Activated B cell treated with CpG ODN at 0.5 μM for 24 hours (primary cell): ENCODE results near the gene TRIM54. TPM values are rescaled to one million over a fixed set of nuclear protein-coding genes. Genes with fewer than 3 reads are reported as not detected.

Experiments
- ATAC-seq: fragments of 200-7000 bp; cut with Tn5 transposase; one replicate; pipeline ENCODE4 v1.10.0; 2021; ENCODE audit warnings: low read depth, mild to moderate bottlenecking, moderate library complexity
- CTCF ChIA-PET: fragments of 350-600 bp; sonication (Branson Sonifier 250); formaldehyde crosslinking; loops from one replicate; lab custom pipeline; 2021; ENCODE audit warnings: antibody characterized with exemption; lab: Charles Lee
- POLR2A ChIA-PET: fragments of 350-600 bp; sonication (Branson Sonifier 250); formaldehyde crosslinking; loops from one replicate; lab custom pipeline; 2021; ENCODE audit warnings: antibody characterized with exemption; lab: Charles Lee
- DNase-seq: peaks from one replicate; pipeline ENCODE4 v3.0.0; 2022
- H3K27ac Mint-ChIP-seq: one replicate; pipeline ENCODE4 v1.8.0; 2020; ENCODE audit warnings: mixed read lengths
- H3K27me3 Mint-ChIP-seq: one replicate; pipeline ENCODE4 v1.8.0; 2021; ENCODE audit warnings: mixed read lengths
- H3K36me3 Mint-ChIP-seq: one replicate; pipeline ENCODE4 v1.8.0; 2021; ENCODE audit warnings: low read depth, mixed read lengths
- H3K4me1 Mint-ChIP-seq: one replicate; pipeline ENCODE4 v1.8.0; 2021; ENCODE audit warnings: mixed read lengths
- H3K4me3 Mint-ChIP-seq: one replicate; pipeline ENCODE4 v1.8.0; 2020; ENCODE audit warnings: mild to moderate bottlenecking, mixed read lengths
- H3K9me3 Mint-ChIP-seq: one replicate; pipeline ENCODE4 v1.8.0; 2020; ENCODE audit warnings: mixed read lengths
- intact Hi-C: fragments of 100-400 bp; cut with micrococcal nuclease; formaldehyde crosslinking; loops from one replicate; pipeline ENCODE4 v1.15.1; 2024
- total RNA-seq: library from RNA; stranded (reverse); gene quantifications from 2 replicates; pipeline ENCODE4 v1.2.3, GENCODE V29; 2022
- TF ChIP-seq, protein P1 (sequence below): fragments of 200-600 bp; IDR thresholded peaks from one replicate; pipeline ENCODE4 v1.8.0; 2022; ENCODE audit warnings: antibody characterized with exemption, mild to moderate bottlenecking

Gene TRIM54
- total RNA-seq, 1 donor from 2014 or later = not detected

DNA sequence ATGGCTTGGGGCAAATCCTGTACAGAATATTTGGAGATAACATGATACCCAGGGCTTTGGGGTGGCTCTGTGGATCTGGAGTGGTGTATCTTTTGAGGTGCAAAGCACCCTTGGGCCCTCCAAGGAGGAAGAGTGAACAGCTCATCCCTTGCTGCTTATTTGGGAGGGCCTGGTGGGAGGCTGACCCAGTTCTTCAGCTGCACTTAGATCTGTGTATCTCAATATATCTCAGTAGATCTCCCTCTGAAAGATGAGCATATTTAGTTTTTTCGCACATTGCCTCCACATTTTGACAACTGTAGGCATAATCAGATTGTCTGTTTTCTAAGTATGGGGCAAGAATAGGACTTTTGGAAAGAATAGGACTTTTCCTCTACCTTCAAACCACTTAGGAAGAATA is 2.8 kb downstream of the TRIM54 start:
- no peak for DNase-seq
- Mint-ChIP-seq H3K27ac (no peak overlapping the region), H3K4me3 (no peak overlapping the region), H3K9me3 (no peaks in the 10 kb centered on the region), H3K4me1 (peaks cover under 1% of the 10 kb centered on the region), H3K27me3 (peaks cover 24% of the 10 kb centered on the region), H3K36me3 (no peaks in the 10 kb centered on the region)
- ChIA-PET POLR2A (no interaction called here), CTCF (interaction anchor here (3.0 to 6.6 kb wide), 2 partner anchors 322 to 439 kb away, joined by 12 to 100 read pairs; no protein-coding TSS in a partner anchor)
- TF ChIP-seq, protein P1, sequence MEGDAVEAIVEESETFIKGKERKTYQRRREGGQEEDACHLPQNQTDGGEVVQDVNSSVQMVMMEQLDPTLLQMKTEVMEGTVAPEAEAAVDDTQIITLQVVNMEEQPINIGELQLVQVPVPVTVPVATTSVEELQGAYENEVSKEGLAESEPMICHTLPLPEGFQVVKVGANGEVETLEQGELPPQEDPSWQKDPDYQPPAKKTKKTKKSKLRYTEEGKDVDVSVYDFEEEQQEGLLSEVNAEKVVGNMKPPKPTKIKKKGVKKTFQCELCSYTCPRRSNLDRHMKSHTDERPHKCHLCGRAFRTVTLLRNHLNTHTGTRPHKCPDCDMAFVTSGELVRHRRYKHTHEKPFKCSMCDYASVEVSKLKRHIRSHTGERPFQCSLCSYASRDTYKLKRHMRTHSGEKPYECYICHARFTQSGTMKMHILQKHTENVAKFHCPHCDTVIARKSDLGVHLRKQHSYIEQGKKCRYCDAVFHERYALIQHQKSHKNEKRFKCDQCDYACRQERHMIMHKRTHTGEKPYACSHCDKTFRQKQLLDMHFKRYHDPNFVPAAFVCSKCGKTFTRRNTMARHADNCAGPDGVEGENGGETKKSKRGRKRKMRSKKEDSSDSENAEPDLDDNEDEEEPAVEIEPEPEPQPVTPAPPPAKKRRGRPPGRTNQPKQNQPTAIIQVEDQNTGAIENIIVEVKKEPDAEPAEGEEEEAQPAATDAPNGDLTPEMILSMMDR = no peak
- ATAC-seq = no peak
- intact Hi-C loops = loop anchor here (5.0 kb wide), 1 partner anchor 113 kb away; no protein-coding TSS in a partner anchor

DNA sequence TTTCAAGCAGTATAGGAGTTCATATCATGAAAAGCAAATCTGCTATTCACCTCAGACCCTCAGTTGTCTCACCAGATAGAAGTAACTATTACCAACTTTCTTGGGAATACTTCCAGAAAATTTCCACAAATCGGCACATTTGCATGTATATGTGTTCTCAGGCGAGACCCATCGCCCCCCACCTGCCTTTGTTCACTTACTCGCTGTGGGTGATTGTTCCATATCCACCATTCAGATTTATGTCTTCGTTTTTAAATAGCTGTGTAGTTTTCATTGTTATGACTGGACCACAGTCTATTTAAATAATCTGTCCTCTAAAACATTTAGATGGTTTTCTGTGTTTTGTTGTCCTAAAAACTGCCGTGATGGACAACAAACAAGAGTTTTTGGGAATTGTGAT is 3.3 kb downstream of the TRIM54 start:
- no peak for ATAC-seq
- peaks cover 23% of the 10 kb centered on the region for H3K27me3 Mint-ChIP-seq
- ChIA-PET POLR2A (no interaction called here), CTCF (interaction anchor here (1.0 kb wide), 1 partner anchor 17 kb away, joined by 4 read pairs; no protein-coding TSS in a partner anchor)
- TF ChIP-seq, protein P1 = no peak
- H3K9me3 Mint-ChIP-seq = no peaks in the 10 kb centered on the region
- H3K4me3 Mint-ChIP-seq = no peak overlapping the region
- H3K36me3 Mint-ChIP-seq = no peaks in the 10 kb centered on the region
- DNase-seq = no peak
- no peak overlapping the region for H3K27ac Mint-ChIP-seq
- intact Hi-C loops = no loop called here
- H3K4me1 Mint-ChIP-seq = no peaks in the 10 kb centered on the region

DNA sequence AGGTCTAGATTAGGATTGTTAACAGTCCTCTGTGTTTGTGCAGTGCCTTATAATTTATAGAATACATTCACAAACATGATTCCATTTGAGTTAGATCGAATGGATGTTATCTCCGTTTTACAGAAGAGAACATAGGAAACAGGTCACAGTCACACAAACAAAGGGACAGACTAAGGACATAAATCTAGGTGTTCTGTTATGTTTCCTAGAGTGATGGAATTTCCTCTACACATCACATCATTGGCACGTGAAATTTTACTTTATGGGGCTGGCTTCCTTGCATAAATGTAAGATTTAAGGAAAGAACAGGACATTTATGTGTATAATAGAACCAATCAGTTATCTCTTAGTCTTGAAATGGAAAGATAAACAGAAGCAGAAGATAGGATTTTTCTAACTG is 6.4 kb downstream of the TRIM54 start:
- DNase-seq (no peak), ATAC-seq (no peak)
- H3K4me1 Mint-ChIP-seq = peaks cover 6% of the 10 kb centered on the region
- H3K9me3 Mint-ChIP-seq = no peaks in the 10 kb centered on the region
- no peaks in the 10 kb centered on the region for H3K36me3 Mint-ChIP-seq
- TF ChIP-seq, protein P1 = no peak
- intact Hi-C loops = no loop called here
- H3K4me3 Mint-ChIP-seq = no peak overlapping the region
- CTCF ChIA-PET = no interaction called here
- H3K27ac Mint-ChIP-seq = no peak overlapping the region
- POLR2A ChIA-PET = no interaction called here
- peaks cover 18% of the 10 kb centered on the region for H3K27me3 Mint-ChIP-seq

GRCh38 chr2:27290549-27290948 is 8.3 kb downstream of the TRIM54 start:
- intact Hi-C loops = no loop called here
- DNase-seq (no peak), ATAC-seq (no peak)
- Mint-ChIP-seq H3K4me3 (no peak overlapping the region), H3K36me3 (no peaks in the 10 kb centered on the region), H3K4me1 (peaks cover 6% of the 10 kb centered on the region), H3K27ac (no peak overlapping the region), H3K27me3 (peaks cover 18% of the 10 kb centered on the region), H3K9me3 (no peaks in the 10 kb centered on the region)
- CTCF ChIA-PET = interaction anchor here (1.3 kb wide), 1 partner anchor 11 kb away, joined by 5 read pairs; no protein-coding TSS in a partner anchor
- TF ChIP-seq, protein P1 = no peak
- POLR2A ChIA-PET = no interaction called here

GRCh38 chr2:27291865-27292264 is 9.6 kb downstream of the TRIM54 start:
- Mint-ChIP-seq H3K36me3 (no peaks in the 10 kb centered on the region), H3K4me1 (peaks cover 6% of the 10 kb centered on the region), H3K27me3 (peaks cover 15% of the 10 kb centered on the region), H3K4me3 (no peak overlapping the region), H3K9me3 (no peaks in the 10 kb centered on the region), H3K27ac (no peak overlapping the region)
- TF ChIP-seq, protein P1 = no peak
- intact Hi-C loops = no loop called here
- DNase-seq (no peak), ATAC-seq (no peak)
- ChIA-PET CTCF (no interaction called here), POLR2A (no interaction called here)
